ENCODE results near the gene ATP5PD. TPM values are rescaled to one million over a fixed set of nuclear protein-coding genes. Genes with fewer than 3 reads are reported as not detected.
"Not testable (repeated sequence)": the region's sequence is repeated elsewhere in the genome, so short reads cannot be mapped to it uniquely, and the experiment has no call there.

Gene ATP5PD
- total RNA-seq, 1 experiment from 2014 or later, result 289 TPM

DNA sequence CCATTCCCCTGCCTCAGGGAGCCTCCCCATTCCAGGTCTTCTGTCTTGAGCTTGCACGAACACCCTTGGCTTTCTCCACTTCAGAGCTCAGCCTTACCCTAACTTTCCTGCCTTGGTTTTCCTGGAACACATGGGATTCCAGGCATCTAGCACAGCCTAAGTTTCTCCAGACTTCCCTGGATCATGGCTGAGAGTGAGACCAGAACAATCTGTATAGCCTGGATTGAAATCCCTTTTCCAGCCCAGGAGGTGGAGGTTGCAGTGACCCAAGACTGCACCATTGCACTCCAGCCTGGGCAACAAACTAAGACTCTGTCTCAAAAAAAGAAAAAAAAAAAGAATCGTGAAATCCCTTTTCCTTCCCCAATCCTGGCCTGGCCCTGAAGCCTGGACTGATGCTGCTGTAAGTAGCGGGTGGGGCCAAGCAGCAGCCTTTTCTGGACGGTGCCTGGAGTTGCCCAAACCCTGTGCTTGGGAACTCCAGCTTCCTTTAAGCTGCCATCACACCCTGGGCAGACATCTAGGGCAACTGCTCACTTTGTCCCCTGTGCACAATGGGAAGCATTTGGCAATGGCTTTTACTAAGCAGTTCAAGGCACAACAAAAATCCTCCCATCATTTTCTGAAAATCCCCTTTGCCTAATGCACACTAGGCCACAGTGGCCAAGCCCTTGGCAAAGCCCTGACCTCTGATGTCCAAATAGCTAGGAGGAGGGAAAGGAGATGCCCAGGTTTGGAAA, 29.0 kb upstream of the ATP5PD start:
- Mint-ChIP-seq H3K36me3 (ENCODE audit: insufficient read depth, unreplicated experiment) (peaks cover 18% of the 10 kb centered on the region), H3K27ac (ENCODE audit: unreplicated experiment) (no peak overlapping the region), H3K9me3 (ENCODE audit: low read depth, unreplicated experiment) (no peaks in the 10 kb centered on the region), H3K4me1 (ENCODE audit: low read depth, unreplicated experiment) (peaks cover 17% of the 10 kb centered on the region), H3K4me3 (ENCODE audit: low read depth, unreplicated experiment) (no peak overlapping the region), H3K27me3 (ENCODE audit: unreplicated experiment) (no peaks in the 10 kb centered on the region)
- BruUV-seq (replicated peaks), result no TSS peak
- CTCF ChIA-PET, result no interaction called here
- no peak for DNase-seq
- TF ChIP-seq, protein P1, sequence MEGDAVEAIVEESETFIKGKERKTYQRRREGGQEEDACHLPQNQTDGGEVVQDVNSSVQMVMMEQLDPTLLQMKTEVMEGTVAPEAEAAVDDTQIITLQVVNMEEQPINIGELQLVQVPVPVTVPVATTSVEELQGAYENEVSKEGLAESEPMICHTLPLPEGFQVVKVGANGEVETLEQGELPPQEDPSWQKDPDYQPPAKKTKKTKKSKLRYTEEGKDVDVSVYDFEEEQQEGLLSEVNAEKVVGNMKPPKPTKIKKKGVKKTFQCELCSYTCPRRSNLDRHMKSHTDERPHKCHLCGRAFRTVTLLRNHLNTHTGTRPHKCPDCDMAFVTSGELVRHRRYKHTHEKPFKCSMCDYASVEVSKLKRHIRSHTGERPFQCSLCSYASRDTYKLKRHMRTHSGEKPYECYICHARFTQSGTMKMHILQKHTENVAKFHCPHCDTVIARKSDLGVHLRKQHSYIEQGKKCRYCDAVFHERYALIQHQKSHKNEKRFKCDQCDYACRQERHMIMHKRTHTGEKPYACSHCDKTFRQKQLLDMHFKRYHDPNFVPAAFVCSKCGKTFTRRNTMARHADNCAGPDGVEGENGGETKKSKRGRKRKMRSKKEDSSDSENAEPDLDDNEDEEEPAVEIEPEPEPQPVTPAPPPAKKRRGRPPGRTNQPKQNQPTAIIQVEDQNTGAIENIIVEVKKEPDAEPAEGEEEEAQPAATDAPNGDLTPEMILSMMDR (IDR thresholded peaks at IDR 0.05; ENCODE audit: unreplicated experiment), result no peak
- intact Hi-C loops (cut with micrococcal nuclease; ENCODE audit: unreplicated experiment), result no loop called here

DNA sequence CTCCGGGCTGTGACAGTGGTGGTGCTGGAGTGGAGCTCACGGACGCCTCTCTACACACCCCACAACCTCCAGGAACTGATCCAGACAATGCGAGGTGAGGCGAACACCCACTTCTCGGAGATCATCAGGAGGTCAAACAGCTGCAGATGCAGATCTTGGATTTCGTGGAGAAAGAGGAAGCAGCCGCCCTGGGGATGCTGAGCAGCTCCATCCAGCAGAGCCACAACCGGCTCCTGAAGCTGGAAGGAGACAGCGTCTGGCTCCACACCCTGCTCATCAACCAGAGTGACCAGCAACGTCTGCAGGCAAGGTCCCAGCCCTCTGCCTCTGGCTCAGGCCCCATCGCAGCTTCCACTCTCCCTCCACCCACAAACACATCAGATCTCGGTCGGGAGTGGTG, 27.8 kb upstream of the ATP5PD start:
- Mint-ChIP-seq H3K27ac (ENCODE audit: unreplicated experiment) (no peak overlapping the region), H3K27me3 (ENCODE audit: unreplicated experiment) (no peaks in the 10 kb centered on the region), H3K4me3 (ENCODE audit: low read depth, unreplicated experiment) (no peak overlapping the region), H3K9me3 (ENCODE audit: low read depth, unreplicated experiment) (no peaks in the 10 kb centered on the region), H3K36me3 (ENCODE audit: insufficient read depth, unreplicated experiment) (peaks cover 15% of the 10 kb centered on the region), H3K4me1 (ENCODE audit: low read depth, unreplicated experiment) (peaks cover 17% of the 10 kb centered on the region)
- intact Hi-C loops (cut with micrococcal nuclease; ENCODE audit: unreplicated experiment), result no loop called here
- no TSS peak for BruUV-seq (replicated peaks)
- no peak for DNase-seq
- CTCF ChIA-PET, result no interaction called here
- TF ChIP-seq, protein P1 (IDR thresholded peaks at IDR 0.05; ENCODE audit: unreplicated experiment), result no peak

DNA sequence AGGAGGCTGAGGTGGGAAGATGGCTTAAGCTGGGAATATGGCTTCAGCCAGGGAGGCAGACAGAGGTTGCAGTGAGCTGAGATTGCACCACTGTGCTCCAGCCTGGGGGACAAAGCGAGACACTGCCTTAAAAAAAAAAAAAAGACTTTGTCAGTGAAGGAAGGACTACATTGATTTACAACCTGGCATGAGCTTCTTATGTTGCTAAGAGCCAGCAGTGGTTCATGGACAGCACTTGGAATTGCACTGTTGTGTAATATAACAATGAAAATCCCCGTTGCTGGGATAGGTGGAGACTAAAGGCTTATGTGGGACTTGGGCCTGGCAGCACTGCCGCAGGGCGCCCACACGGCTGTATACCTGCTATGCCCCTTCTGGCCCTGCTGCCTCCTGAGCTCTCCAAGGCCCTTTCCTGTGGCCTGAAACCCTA, 26.9 kb upstream of the ATP5PD start:
- peaks cover 17% of the 10 kb centered on the region for H3K4me1 Mint-ChIP-seq (ENCODE audit: low read depth, unreplicated experiment)
- BruUV-seq (replicated peaks), result no TSS peak
- H3K27ac Mint-ChIP-seq (ENCODE audit: unreplicated experiment), result no peak overlapping the region
- intact Hi-C loops (cut with micrococcal nuclease; ENCODE audit: unreplicated experiment), result no loop called here
- H3K36me3 Mint-ChIP-seq (ENCODE audit: insufficient read depth, unreplicated experiment), result peaks cover 6% of the 10 kb centered on the region
- H3K4me3 Mint-ChIP-seq (ENCODE audit: low read depth, unreplicated experiment), result no peak overlapping the region
- DNase-seq, result no peak
- no peaks in the 10 kb centered on the region for H3K27me3 Mint-ChIP-seq (ENCODE audit: unreplicated experiment)
- CTCF ChIA-PET, result interaction anchor here (0.7 kb wide), 1 partner anchor 16 kb away, joined by 5 read pairs; no protein-coding TSS in a partner anchor
- TF ChIP-seq, protein P1 (IDR thresholded peaks at IDR 0.05; ENCODE audit: unreplicated experiment), result no peak
- no peaks in the 10 kb centered on the region for H3K9me3 Mint-ChIP-seq (ENCODE audit: low read depth, unreplicated experiment)

DNA sequence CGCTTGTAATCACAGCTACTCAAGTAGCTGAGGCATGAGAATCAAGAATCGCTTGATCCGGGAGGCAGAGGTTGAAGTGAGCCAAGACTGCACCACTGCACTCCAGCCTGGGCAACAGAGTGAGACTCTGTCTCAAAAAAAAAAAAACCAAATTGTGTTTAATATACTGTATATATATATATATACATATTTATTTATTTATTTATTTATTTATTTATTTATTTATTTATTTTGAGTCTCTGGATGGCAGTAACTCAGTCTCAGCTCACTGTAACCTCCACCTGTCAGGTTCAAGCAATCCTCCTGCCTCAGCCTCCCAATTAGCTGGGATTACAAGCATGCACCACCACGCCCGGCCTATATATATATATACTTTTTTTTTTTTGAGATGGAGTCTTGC, 26.1 kb upstream of the ATP5PD start:
- peaks cover 16% of the 10 kb centered on the region for H3K4me1 Mint-ChIP-seq (ENCODE audit: low read depth, unreplicated experiment)
- BruUV-seq (replicated peaks), result not testable (repeated sequence)

DNA sequence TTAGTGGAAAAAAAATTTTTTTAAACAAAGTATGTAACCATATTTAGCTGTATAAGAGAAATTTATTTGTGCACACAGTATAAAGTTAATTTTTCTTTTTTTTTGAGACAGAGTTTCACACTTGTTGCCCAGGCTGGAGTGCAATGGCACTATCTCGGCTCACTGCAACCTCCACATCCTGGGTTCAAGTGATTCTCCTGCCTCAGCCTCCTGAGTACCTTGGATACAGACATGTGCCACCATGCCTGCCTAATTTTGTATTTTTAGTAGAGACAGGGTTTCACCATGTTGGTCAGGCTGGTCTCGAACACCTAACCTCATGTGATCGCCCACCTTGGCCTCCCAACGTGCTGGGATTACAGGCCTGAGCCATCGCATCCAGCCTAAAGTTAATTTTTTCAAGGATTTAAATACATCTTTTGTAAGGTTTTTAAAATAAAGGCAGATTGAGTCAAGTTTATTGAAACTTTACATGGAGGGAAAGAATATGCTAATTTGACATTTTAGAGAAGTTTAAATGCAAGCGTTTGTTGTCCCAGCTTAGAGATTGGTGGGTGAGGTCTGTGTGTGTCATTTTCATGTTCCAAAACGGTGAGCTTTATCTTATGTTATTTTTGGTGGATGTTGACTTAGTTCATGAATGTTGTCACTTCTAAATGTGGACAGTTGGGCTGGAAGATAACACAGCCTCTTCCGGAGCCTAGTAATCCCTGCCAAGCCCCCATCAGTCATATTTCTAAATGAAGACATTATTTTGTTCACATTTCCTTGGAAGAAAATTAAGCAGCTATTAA, 24.9 kb upstream of the ATP5PD start:
- intact Hi-C loops (cut with micrococcal nuclease; ENCODE audit: unreplicated experiment); H3K36me3 Mint-ChIP-seq (ENCODE audit: insufficient read depth, unreplicated experiment); DNase-seq; CTCF ChIA-PET; H3K9me3 Mint-ChIP-seq (ENCODE audit: low read depth, unreplicated experiment); H3K4me3 Mint-ChIP-seq (ENCODE audit: low read depth, unreplicated experiment); H3K27ac Mint-ChIP-seq (ENCODE audit: unreplicated experiment); BruUV-seq (replicated peaks); H3K27me3 Mint-ChIP-seq (ENCODE audit: unreplicated experiment); H3K4me1 Mint-ChIP-seq (ENCODE audit: low read depth, unreplicated experiment): not testable (repeated sequence)

More for the DNA sequence above, 26.1 kb upstream of the ATP5PD start:
- H3K36me3 Mint-ChIP-seq (ENCODE audit: insufficient read depth, unreplicated experiment); intact Hi-C loops (cut with micrococcal nuclease; ENCODE audit: unreplicated experiment); H3K9me3 Mint-ChIP-seq (ENCODE audit: low read depth, unreplicated experiment); H3K27ac Mint-ChIP-seq (ENCODE audit: unreplicated experiment); H3K4me3 Mint-ChIP-seq (ENCODE audit: low read depth, unreplicated experiment); H3K27me3 Mint-ChIP-seq (ENCODE audit: unreplicated experiment); DNase-seq: not testable (repeated sequence)
- CTCF ChIA-PET, result interaction anchor here (0.7 kb wide), 1 partner anchor 16 kb away, joined by 5 read pairs; no protein-coding TSS in a partner anchor
